HEK293 (cell line): ENCODE measurements around the gene FUT6.

ENCODE experiments used
- GLI2 ChIP-seq: fragments of 450-650 bp; formaldehyde crosslinking; IDR thresholded peaks from 2 replicates; pipeline ENCODE4; 2017; ENCODE audit warnings: missing biosample characterization, missing genetic modification characterization, low read depth, borderline replicate concordance
- GLIS2 ChIP-seq: fragments of 450-650 bp; formaldehyde crosslinking; IDR thresholded peaks from 2 replicates; pipeline ENCODE4 v1.5.1; 2016; ENCODE audit warnings: missing biosample characterization, missing genetic modification characterization
- SP2 ChIP-seq: fragments of 450-650 bp; formaldehyde crosslinking; IDR thresholded peaks from 2 replicates; pipeline ENCODE4 v1.5.1; 2016; ENCODE audit warnings: missing biosample characterization, missing genetic modification characterization
- ZBTB1 ChIP-seq: fragments of 450-650 bp; formaldehyde crosslinking; IDR thresholded peaks from 2 replicates; pipeline ENCODE4 v1.5.1; 2016; ENCODE audit warnings: missing biosample characterization, missing genetic modification characterization
- ZBTB21 ChIP-seq: fragments of 450-650 bp; formaldehyde crosslinking; IDR thresholded peaks from 2 replicates; pipeline ENCODE4 v1.5.1; 2017; ENCODE audit warnings: missing biosample characterization, missing genetic modification characterization
- ZBTB48 ChIP-seq: fragments of 450-650 bp; formaldehyde crosslinking; IDR thresholded peaks from 2 replicates; pipeline ENCODE4 v1.5.1; 2016; ENCODE audit warnings: missing biosample characterization, missing genetic modification characterization
- ZBTB6 ChIP-seq: fragments of 450-650 bp; formaldehyde crosslinking; IDR thresholded peaks from 2 replicates; pipeline ENCODE4 v1.5.1; 2017; ENCODE audit warnings: missing biosample characterization, missing genetic modification characterization
- ZFP41 ChIP-seq: fragments of 450-650 bp; formaldehyde crosslinking; IDR thresholded peaks from 2 replicates; pipeline ENCODE4 v1.5.1; 2016; ENCODE audit warnings: missing biosample characterization, missing genetic modification characterization, borderline replicate concordance
- ZNF10 ChIP-seq: fragments of 450-650 bp; formaldehyde crosslinking; IDR thresholded peaks from 2 replicates; pipeline ENCODE4 v1.5.1; 2017; ENCODE audit warnings: missing biosample characterization, missing genetic modification characterization
- ZNF146 ChIP-seq: fragments of 450-650 bp; formaldehyde crosslinking; IDR thresholded peaks from 2 replicates; pipeline ENCODE4 v1.5.1; 2016; ENCODE audit warnings: missing biosample characterization, missing genetic modification characterization
- ZNF214 ChIP-seq: fragments of 450-650 bp; formaldehyde crosslinking; IDR thresholded peaks from 2 replicates; pipeline ENCODE4 v1.5.1; 2017; ENCODE audit warnings: missing biosample characterization, mild to moderate bottlenecking, missing genetic modification characterization, borderline replicate concordance
- ZNF223 ChIP-seq: fragments of 450-650 bp; formaldehyde crosslinking; IDR thresholded peaks from 2 replicates; pipeline ENCODE4 v1.5.1; 2016; ENCODE audit warnings: missing biosample characterization, missing genetic modification characterization
- ZNF335 ChIP-seq: fragments of 450-650 bp; formaldehyde crosslinking; conservative IDR thresholded peaks from 2 replicates; pipeline ENCODE4 v1.5.1; 2016; ENCODE audit warnings: missing biosample characterization, missing genetic modification characterization
- ZNF423 ChIP-seq: fragments of 450-650 bp; formaldehyde crosslinking; IDR thresholded peaks from 2 replicates; pipeline ENCODE4 v1.5.1; 2016; ENCODE audit warnings: missing biosample characterization, missing genetic modification characterization
- ZNF433 ChIP-seq: fragments of 450-650 bp; formaldehyde crosslinking; IDR thresholded peaks from 2 replicates; pipeline ENCODE4 v1.5.1; 2016; ENCODE audit warnings: missing biosample characterization, missing genetic modification characterization, low read depth
- ZNF513 ChIP-seq: fragments of 450-650 bp; IDR thresholded peaks from 2 replicates; pipeline ENCODE4 v1.5.1; 2018; ENCODE audit warnings: missing biosample characterization, missing genetic modification characterization
- ZNF555 ChIP-seq: fragments of 450-650 bp; formaldehyde crosslinking; conservative IDR thresholded peaks from 2 replicates; pipeline ENCODE4 v1.5.1; 2017; ENCODE audit warnings: missing biosample characterization, mild to moderate bottlenecking, missing genetic modification characterization, inconsistent platforms
- ZNF561 ChIP-seq: fragments of 450-650 bp; IDR thresholded peaks from 2 replicates; pipeline ENCODE4 v1.5.1; 2018; ENCODE audit warnings: missing biosample characterization, missing genetic modification characterization, borderline replicate concordance
- ZNF626 ChIP-seq: fragments of 450-650 bp; sonication (Bioruptor Pico); formaldehyde crosslinking; IDR thresholded peaks from 2 replicates; pipeline ENCODE4 v1.5.1; 2018; ENCODE audit warnings: missing biosample characterization, missing genetic modification characterization, inconsistent platforms
- ZNF792 ChIP-seq: fragments of 450-650 bp; formaldehyde crosslinking; IDR thresholded peaks from 2 replicates; pipeline ENCODE4 v1.5.1; 2016; ENCODE audit warnings: missing biosample characterization, missing genetic modification characterization
- ZSCAN5A ChIP-seq: fragments of 450-650 bp; formaldehyde crosslinking; IDR thresholded peaks from 2 replicates; pipeline ENCODE4 v1.5.1; 2016; ENCODE audit warnings: missing biosample characterization, missing genetic modification characterization
- TF ChIP-seq, protein P1 (sequence below): fragments of 450-650 bp; formaldehyde crosslinking; IDR thresholded peaks from 2 replicates; pipeline ENCODE4 v1.5.1; 2016; ENCODE audit warnings: missing biosample characterization, missing genetic modification characterization, borderline replicate concordance
- TF ChIP-seq, protein P2 (sequence below): fragments of 450-650 bp; formaldehyde crosslinking; conservative IDR thresholded peaks from 2 replicates; pipeline ENCODE4 v1.5.1; 2016; ENCODE audit warnings: low read depth, missing biosample characterization, missing genetic modification characterization
- TF ChIP-seq, protein P3 (sequence below): fragments of 450-650 bp; formaldehyde crosslinking; IDR thresholded peaks from 2 replicates; pipeline ENCODE4 v1.5.1; 2016; ENCODE audit warnings: missing biosample characterization, missing genetic modification characterization

The FUT6 gene

GRCh38 chr19:5805462-5806132 is 33.9 kb downstream of the FUT6 start (continued):
- TF ChIP-seq, protein P1, sequence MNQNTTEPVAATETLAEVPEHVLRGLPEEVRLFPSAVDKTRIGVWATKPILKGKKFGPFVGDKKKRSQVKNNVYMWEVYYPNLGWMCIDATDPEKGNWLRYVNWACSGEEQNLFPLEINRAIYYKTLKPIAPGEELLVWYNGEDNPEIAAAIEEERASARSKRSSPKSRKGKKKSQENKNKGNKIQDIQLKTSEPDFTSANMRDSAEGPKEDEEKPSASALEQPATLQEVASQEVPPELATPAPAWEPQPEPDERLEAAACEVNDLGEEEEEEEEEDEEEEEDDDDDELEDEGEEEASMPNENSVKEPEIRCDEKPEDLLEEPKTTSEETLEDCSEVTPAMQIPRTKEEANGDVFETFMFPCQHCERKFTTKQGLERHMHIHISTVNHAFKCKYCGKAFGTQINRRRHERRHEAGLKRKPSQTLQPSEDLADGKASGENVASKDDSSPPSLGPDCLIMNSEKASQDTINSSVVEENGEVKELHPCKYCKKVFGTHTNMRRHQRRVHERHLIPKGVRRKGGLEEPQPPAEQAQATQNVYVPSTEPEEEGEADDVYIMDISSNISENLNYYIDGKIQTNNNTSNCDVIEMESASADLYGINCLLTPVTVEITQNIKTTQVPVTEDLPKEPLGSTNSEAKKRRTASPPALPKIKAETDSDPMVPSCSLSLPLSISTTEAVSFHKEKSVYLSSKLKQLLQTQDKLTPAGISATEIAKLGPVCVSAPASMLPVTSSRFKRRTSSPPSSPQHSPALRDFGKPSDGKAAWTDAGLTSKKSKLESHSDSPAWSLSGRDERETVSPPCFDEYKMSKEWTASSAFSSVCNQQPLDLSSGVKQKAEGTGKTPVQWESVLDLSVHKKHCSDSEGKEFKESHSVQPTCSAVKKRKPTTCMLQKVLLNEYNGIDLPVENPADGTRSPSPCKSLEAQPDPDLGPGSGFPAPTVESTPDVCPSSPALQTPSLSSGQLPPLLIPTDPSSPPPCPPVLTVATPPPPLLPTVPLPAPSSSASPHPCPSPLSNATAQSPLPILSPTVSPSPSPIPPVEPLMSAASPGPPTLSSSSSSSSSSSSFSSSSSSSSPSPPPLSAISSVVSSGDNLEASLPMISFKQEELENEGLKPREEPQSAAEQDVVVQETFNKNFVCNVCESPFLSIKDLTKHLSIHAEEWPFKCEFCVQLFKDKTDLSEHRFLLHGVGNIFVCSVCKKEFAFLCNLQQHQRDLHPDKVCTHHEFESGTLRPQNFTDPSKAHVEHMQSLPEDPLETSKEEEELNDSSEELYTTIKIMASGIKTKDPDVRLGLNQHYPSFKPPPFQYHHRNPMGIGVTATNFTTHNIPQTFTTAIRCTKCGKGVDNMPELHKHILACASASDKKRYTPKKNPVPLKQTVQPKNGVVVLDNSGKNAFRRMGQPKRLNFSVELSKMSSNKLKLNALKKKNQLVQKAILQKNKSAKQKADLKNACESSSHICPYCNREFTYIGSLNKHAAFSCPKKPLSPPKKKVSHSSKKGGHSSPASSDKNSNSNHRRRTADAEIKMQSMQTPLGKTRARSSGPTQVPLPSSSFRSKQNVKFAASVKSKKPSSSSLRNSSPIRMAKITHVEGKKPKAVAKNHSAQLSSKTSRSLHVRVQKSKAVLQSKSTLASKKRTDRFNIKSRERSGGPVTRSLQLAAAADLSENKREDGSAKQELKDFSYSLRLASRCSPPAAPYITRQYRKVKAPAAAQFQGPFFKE = no peak
- no peak for TF ChIP-seq ZNF626 (tag by site-specific recombination)
- TF ChIP-seq ZNF561 (tag by site-specific recombination) = peak; percentile 82; the same call in 1 of the 2 replicates
- no peak for TF ChIP-seq ZNF146
- TF ChIP-seq ZNF433 (tag by site-specific recombination) = no peak
- TF ChIP-seq ZSCAN5A (tag by site-specific recombination) = no peak
- TF ChIP-seq ZNF223 = no peak
- no peak for TF ChIP-seq ZBTB1
- no peak for TF ChIP-seq ZNF10
- TF ChIP-seq SP2 (tag by site-specific recombination) = 0 out of 2 replicates have a peak, but pooled peaks have one; percentile 25
- TF ChIP-seq ZBTB48 = peak; percentile 91
- 0 out of 2 replicates have a peak, but pooled peaks have one; percentile 32 for TF ChIP-seq GLIS2 (tag by site-specific recombination)
- no peak for TF ChIP-seq ZNF423 (tag by site-specific recombination)
- no peak for TF ChIP-seq ZNF555 (tag by site-specific recombination)
- TF ChIP-seq ZFP41 (tag by site-specific recombination) = no peak
- TF ChIP-seq, protein P2, sequence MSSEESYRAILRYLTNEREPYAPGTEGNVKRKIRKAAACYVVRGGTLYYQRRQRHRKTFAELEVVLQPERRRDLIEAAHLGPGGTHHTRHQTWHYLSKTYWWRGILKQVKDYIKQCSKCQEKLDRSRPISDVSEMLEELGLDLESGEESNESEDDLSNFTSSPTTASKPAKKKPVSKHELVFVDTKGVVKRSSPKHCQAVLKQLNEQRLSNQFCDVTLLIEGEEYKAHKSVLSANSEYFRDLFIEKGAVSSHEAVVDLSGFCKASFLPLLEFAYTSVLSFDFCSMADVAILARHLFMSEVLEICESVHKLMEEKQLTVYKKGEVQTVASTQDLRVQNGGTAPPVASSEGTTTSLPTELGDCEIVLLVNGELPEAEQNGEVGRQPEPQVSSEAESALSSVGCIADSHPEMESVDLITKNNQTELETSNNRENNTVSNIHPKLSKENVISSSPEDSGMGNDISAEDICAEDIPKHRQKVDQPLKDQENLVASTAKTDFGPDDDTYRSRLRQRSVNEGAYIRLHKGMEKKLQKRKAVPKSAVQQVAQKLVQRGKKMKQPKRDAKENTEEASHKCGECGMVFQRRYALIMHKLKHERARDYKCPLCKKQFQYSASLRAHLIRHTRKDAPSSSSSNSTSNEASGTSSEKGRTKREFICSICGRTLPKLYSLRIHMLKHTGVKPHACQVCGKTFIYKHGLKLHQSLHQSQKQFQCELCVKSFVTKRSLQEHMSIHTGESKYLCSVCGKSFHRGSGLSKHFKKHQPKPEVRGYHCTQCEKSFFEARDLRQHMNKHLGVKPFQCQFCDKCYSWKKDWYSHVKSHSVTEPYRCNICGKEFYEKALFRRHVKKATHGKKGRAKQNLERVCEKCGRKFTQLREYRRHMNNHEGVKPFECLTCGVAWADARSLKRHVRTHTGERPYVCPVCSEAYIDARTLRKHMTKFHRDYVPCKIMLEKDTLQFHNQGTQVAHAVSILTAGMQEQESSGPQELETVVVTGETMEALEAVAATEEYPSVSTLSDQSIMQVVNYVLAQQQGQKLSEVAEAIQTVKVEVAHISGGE (tag by site-specific recombination) = no peak
- TF ChIP-seq, protein P3, sequence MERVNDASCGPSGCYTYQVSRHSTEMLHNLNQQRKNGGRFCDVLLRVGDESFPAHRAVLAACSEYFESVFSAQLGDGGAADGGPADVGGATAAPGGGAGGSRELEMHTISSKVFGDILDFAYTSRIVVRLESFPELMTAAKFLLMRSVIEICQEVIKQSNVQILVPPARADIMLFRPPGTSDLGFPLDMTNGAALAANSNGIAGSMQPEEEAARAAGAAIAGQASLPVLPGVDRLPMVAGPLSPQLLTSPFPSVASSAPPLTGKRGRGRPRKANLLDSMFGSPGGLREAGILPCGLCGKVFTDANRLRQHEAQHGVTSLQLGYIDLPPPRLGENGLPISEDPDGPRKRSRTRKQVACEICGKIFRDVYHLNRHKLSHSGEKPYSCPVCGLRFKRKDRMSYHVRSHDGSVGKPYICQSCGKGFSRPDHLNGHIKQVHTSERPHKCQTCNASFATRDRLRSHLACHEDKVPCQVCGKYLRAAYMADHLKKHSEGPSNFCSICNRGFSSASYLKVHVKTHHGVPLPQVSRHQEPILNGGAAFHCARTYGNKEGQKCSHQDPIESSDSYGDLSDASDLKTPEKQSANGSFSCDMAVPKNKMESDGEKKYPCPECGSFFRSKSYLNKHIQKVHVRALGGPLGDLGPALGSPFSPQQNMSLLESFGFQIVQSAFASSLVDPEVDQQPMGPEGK (tag by site-specific recombination) = peak; percentile 83
- TF ChIP-seq ZBTB6 (tag by site-specific recombination) = no peak
- no peak for TF ChIP-seq ZBTB21 (tag by site-specific recombination)
- TF ChIP-seq ZNF513 (tag by site-specific recombination) = no peak
- peak; percentile 42 for TF ChIP-seq ZNF335 (tag by site-specific recombination)
- TF ChIP-seq ZNF214 (tag by site-specific recombination) = no peak
- TF ChIP-seq ZNF792 = peak; percentile 59; the same call in 1 of the 2 replicates
- TF ChIP-seq GLI2 = no peak
